SHP77 treated with DMSO at 0.1 percent for 48 hours (cell line): ENCODE results near the gene MRPS12.
A peak's percentile ranks its signal among the peaks of the same experiment; 100 is the strongest.
"Not testable (repeated sequence)": the region's sequence is repeated elsewhere in the genome, so short reads cannot be mapped to it uniquely, and the experiment has no call there.

Source experiments
- DNase-seq: peaks from one replicate; lab custom pipeline; 2025; lab: John Stamatoyannopoulos, UW

MRPS12 gene

DNA sequence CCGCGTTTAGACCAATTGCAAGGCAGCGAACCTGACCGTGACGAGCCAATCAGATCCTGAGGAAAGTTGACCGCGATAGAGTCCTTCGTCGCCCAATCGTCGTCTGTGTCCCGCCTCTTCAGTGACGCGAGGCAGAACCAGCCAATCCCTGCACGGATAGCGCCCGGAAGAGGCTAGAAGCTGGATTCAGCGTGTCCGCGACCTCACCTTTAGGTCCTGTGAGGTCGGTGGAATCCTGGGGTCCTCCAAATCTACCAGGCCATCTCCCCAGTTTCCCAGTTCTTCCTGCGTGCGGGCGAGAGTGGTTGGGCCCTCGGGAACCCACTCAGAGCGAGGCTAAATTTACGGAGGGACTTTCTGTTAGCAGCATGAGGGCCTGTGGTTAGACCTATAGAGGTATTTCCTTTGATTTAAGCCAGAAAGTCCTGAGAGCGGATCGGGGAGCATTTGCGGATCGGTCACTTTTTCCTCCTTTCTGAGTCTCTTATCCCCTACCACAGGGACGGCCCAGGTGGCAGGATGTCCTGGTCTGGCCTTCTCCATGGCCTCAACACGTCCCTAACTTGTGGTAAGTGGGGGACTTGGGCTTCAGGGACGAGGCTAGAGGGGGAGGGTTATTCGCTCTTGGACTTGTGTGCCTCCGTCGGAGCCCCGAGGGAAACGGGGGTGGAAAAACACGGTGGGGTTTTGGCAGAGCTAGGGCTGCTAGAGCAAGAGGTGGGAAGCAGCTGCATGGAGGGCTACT, at the start of gene MRPS12:
MRPS12 (plus strand) TSS at position 169 of the 745 bp plus-strand sequence; CDS start at position 520, 351 bp downstream.
- peak; percentile 99 for DNase-seq

DNA sequence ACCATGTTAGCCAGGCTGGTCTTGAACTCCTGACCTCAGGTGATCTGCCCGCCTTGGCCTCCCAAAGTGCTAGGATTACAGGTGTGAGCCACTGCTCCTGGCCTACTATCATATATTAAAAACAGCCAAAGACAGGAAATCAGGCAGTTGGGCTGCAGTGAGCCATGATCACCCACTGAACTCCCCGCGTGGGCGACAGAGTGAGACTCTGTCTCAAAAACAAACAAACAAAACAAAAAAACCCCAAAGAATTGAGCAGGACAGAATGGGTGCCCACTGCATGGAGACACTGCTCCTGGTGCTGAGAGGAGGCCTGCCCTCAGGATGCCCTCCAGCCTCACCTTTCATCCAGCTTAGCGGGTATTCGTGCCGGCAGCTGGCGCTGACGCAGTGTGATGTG, 47.5 kb upstream of the MRPS12 start:
- no peak for DNase-seq

DNA sequence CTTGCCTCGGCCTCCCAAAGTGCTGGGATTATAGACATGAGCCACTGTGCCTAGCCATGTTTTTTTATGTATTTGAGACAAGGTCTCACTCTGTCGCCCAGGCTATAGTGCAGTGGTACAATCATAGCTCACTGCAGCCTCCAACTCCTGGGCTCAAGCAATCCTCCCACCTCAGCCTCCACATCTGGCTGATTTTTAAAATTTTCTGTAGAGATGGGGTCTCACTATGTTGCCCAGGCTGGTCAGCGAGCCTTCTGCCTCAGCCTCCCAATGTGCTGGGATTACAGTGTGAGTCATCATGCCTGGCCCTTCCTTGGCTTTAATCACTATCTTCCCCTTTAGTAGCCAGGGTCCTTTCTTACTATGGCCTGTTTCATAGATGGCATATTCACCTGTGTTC, 46.1 kb upstream of the MRPS12 start:
- DNase-seq, result not testable (repeated sequence)

DNA sequence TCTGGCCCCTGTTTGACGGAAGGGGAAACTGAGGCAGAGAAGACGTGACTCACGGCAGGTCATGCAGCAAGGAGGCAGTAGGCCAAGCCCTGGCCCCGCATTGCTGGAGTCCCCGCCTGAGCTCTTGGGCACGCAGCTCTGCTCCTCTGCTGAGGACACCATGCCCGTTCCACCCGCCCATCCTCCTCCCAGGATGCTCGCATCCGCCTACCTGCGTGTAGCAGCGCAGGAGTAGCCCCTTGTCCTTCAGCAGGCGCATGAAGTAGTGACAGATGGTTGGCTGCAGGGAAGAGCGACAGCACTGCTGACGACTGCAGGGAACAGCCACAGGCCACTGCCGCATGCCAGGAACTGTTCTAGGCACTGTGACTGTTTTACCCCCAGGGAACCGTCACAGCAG, 41.9 kb upstream of the MRPS12 start:
- no peak for DNase-seq

DNA sequence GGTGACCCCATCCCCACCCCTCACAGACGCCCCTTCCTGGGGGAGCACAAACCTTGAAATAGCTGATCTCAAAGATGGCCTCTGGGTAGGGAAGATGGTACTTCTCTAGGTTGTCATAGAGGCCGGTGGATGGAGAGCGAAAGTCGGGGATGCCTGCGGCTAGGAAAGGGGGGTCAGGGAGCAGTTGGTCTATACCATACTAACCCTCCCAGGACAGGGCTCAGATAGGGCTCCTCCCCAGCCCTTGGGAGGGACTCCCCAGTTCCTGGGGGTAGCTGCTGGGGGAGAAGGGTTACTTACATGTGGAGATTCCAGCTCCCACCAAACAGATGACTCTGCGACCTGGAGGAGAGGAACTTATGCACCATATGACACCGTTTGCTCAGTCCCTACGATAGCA, 40.9 kb upstream of the MRPS12 start:
- DNase-seq, result no peak

GRCh38 chr19:38890686-38891085, 40.1 kb upstream of the MRPS12 start:
- DNase-seq, result no peak

GRCh38 chr19:38891771-38892170, 39.0 kb upstream of the MRPS12 start:
- no peak for DNase-seq

DNA sequence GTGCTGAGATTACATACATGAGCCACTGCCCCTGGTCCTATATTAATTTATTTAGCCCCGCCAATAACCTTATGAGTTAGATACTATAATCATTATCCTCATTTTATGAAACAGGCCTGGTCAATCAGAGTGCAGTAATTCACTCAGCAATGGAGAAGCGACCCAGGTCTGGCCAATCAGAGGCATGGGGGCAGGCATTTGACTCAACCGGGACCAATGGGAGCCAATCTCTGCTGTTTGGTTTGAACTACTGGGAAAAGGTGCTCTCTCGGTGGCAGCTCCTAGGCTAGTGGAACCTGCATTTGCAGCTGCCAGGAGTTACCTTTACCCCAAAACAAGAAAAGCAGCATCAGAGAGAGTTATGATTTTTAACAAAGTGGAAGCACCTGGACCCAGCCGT, 37.9 kb upstream of the MRPS12 start:
- peak; percentile 67 for DNase-seq

DNA sequence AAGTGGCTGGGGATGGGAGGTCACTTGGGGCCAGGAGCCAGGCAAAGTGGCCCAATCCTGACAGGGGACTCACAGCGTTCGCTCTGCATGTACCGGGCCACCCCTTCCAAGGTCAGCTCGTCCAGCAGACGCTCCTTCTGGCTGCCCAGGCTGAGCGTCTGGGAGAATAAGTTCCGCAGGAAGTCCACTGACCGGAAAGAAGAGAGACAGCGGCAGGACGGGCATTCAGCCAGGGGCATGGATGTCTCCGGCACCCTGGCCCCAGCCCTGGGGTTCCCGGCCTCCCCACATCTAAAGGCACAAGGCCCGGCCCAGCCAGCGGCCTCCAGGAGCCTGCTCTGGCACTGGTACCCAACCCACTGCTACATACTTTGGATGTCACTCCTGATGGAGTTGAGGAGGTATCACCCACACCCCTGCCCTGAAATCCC, 37.4 kb upstream of the MRPS12 start:
- DNase-seq, result no peak

DNA sequence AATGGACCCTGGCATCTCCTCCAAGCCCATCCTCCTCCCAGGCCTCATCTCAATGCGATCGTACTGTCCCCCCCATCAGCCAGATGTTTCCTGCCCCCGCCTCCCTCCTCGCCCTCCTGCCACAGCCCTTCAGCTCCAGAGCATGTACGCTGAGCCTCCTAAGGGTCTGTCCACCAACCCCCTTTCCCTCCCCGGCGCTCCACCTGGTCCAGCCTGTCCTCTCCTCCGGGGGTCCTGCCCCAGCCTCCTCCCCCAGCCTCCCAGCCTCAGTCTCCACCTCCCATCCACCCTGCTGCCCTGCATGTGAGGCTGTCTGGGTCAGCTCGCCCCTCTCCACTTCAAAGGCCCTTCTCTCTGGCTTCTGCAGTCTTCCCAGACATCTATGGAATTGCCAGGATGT, 35.8 kb upstream of the MRPS12 start:
- no peak for DNase-seq

DNA sequence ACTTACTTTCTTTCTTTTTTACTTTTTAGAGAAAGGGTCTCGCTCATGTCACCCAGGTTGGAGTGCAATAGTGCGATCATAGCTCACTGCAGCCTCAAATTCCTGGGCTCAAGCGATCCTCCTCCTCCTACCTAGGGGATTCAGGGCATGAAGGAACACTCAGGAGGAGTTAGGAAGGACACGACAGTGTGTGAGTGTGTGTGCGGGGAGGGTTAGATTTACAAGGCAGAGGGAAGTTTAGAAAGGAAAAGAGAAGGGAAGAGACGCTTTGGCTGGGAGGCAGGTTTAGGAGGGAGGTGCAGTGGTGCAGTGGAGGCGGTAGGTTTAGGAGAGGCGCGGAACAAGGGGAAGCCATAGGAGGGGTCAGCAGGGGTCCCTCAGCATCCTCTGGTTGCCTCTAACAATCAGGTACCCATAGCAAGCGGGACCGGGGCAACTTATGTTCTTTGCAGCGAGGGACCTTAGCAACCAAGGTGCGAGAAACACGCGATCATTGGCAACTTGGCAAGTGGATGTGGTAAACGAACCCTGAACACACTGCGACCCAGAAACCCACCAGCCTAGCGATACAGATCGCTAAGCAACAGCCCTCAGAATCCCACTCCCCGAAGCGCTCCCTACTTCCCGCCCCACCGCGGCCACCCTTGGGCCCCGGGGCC, 31.8 kb upstream of the MRPS12 start:
- DNase-seq, result no peak

DNA sequence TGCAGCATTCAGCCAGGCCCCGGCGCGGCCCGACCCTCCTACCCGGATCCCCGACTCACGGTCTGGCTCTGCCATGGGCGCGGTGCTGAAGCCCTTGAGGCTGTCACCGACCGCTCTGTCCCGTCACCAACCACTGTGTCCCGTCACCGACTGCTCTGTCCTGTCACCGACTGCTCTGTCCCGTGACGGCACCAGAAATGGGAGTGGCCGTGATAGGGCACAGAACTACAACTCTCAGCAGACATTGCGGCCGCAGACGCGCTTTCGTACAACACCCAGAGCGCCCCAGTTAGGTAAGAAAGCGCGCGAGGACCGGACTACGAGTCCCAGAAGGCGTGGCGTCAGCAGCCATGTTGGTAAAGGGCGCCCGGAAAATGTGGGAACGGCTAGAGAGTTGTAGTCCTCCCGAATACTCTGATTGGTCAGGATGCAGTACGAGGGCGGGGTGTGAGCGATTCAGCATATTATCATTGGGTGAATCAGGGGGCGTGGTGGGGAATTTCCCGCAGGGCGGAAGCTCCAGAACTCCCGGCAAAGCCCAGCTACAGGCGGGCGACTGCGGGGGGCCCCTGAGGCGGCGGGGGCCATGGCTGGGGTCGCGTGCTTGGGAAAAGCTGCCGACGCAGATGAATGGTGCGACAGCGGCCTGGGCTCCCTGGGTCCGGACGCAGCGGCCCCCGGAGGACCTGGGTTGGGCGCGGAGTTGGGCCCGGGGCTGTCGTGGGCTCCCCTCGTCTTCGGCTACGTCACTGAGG, 31.1 kb upstream of the MRPS12 start, which contains the start of the genes NFKBIB and SIRT2:
NFKBIB (plus strand) TSS at position 523 of the 755 bp plus-strand sequence; CDS start at position 587, 64 bp downstream.
SIRT2 (minus strand) TSS at position 172 of the 755 bp plus-strand sequence; CDS start at position 75, 97 bp downstream.
- peak; percentile 100 for DNase-seq

DNA sequence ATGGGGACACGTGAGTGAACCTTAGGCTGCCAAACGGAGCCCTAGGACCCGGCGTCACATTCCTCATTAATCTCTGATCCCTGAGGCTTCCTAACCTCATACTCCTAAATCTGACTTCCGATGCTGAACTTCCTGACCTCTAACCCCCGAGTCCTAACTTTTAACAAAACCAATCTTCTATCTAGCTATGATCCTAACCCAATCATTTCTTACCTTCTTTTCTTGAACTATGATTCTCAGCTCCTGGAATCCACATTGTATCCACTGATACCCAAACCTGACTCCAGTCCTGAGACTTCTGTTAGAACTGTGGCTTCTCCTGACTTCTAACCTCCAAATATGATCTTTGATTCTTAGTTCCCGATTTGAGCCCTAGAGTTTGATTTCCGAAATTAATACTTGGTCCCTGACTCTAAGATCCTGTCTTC, 30.5 kb upstream of the MRPS12 start:
- DNase-seq, result no peak

DNA sequence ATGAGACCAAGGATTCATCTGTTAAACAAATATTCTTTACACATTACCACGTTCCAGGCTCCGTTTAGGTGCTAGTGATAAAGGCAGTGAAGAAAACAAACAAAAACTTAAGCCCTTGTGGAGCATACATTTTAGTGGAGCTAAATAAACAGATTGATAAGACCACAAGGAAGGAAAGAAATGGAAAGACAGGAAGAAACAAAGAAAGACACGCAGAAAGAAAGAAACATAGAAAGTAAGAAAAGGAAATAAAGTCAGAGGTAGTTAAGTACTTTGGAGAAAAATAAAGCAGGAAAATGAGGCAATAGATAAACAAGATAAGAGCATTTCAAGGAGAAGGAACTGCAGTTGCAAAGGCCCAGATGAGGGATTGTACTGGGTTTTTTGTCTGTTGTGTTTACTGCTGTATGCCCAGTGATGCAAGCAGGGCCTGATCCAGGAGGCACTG, 30.0 kb upstream of the MRPS12 start:
- no peak for DNase-seq

DNA sequence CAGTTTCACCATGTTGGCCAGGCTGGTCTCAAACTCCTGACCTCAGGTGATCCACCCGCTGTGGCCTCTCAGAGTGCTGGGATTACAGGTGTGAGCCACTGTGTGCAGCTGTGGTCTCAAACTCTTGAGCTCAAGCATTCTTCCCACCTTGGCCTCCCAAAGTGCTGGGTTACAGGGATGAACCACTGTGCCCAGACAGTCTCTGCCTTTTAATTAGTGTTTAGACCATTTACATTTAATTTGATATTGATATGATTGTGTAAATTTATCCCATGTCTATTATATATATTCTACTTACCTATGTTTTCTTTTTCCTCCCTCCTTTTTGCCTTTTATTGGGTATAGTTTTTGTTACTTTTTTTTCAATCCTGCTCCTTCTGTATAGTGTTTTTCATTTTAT, 29.1 kb upstream of the MRPS12 start:
- DNase-seq, result no peak

- DNase-seq, result no peak
Measured at GRCh38 chr19:38904581-38905539, 25.9 kb upstream of the MRPS12 start.

DNA sequence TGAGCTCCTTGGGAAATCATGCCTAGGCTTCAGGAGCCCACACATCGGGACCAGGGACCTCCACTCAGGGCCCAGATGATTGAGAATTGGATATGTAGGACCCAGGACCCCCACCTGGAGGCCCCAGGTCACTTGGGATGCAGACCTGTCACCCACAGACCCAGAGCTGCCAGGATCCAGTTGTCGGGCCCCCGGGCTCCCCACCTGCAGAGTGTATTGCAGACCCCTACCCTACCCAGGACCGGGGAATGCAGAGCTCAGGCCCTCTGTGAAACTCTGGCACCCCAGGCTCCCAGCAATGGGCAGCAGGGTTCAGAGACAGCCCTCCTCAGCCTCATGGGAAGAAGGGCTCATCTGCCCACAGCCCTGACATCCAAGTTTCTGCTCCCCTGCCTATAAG, 25.1 kb upstream of the MRPS12 start:
- no peak for DNase-seq

DNA sequence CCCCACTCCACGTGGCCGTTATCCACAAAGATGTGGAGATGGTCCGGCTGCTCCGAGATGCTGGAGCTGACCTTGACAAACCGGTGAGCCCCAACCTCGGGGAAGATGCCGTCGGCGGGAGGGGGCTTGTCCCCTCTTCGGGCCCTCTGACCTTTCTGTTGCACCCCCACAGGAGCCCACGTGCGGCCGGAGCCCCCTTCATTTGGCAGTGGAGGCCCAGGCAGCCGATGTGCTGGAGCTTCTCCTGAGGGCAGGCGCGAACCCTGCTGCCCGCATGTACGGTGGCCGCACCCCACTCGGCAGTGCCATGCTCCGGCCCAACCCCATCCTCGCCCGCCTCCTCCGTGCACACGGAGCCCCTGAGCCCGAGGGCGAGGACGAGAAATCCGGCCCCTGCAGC, 23.5 kb upstream of the MRPS12 start:
- DNase-seq, result no peak

- no peak for DNase-seq
Measured at GRCh38 chr19:38907670-38908069, 23.1 kb upstream of the MRPS12 start.

- no peak for DNase-seq
Measured at GRCh38 chr19:38908911-38909310, 21.8 kb upstream of the MRPS12 start.

DNA sequence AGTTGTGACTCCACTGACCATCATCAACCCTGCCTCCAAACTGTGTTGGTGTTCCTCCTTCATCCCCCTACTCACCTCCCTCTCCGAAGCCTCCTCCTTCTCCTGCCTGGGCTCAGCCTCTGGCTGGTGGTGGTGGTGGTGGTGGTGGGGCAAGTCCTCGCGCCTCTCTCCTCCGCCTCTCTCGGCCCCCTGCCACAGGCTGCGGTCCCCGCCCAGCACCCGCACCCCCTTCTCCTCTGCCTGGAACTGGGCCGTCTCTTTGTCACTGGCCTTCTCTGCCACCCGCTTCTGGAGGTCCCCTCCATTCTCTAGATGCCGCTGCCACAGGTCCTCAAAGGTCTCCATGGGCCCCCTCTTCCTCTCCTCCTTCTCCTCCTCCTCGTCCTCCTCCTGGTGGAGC, 20.3 kb upstream of the MRPS12 start:
- no peak for DNase-seq
